ENCODE measurements around the gene RPS8. TPM values are rescaled to one million over a fixed set of nuclear protein-coding genes. Genes with fewer than 3 reads are reported as not detected.

Gene RPS8
- total and polyA plus RNA-seq, 2 of the 8 experiments (the other 6 are each of a cell fraction or from before 2014, with no cell fraction given) = 2,261 to 2,407 TPM

- H3K4ac ChIP-seq (replicated peaks; ENCODE audit: insufficient read length, low read depth, low read length) = peak overlapping the region; percentile 98
- peak overlapping the region; percentile 66 to 84 for H3K4me2 ChIP-seq (ENCODE audit: insufficient read depth in 1 of 2, low read depth in 2 of 2, low read length in 2 of 2)
- no peaks in the 10 kb centered on the region for H4K20me1 ChIP-seq (replicated peaks in 1 of 2; ENCODE audit: control insufficient read depth in 1 of 2, insufficient read depth in 2 of 2, low read length in 2 of 2)
- H4K8ac ChIP-seq (ENCODE audit: extremely low read depth, insufficient read depth, low read length) = peak overlapping the region; percentile 100; the same call in 1 of the 2 replicates
- peak overlapping the region; percentile 100 for H3K14ac ChIP-seq (ENCODE audit: insufficient read length)
- peak overlapping the region; percentile 95 for H3K18ac ChIP-seq (ENCODE audit: extremely low read depth, low read length)
- 3% methylated on average over 33 of the region's 33 CpGs; no CpG with 5 or more reads in 1 of the 2 experiments for WGBS, 2 experiments (ENCODE audit: extremely low coverage in 1 of 2, insufficient coverage in 1 of 2, insufficient read length in 1 of 2, insufficient replicate concordance in 2 of 2, low coverage in 1 of 2, low lambda C conversion rate in 2 of 2, missing lambda C conversion rate in 1 of 2)
- H3K27ac ChIP-seq (ENCODE audit: low read depth, low read length) = peak overlapping the region; percentile 100
- POLR2A ChIA-PET (ENCODE audit: partially characterized antibody) = interaction anchor here (0.6 to 16.6 kb wide), 74 partner anchors 10 to 1738 kb away, joined by 3 to 547 read pairs (median 3); partner anchors contain the start of genes BEST4, BTBD19, CCDC163 and DYNLT4
- H3K9ac ChIP-seq (replicated peaks in 1 of 4; ENCODE audit: extremely low read depth in 1 of 4, low read depth in 3 of 4, low read length in 3 of 4) = peak overlapping the region; percentile 93 to 100 (median 98)
- H2AFZ ChIP-seq (ENCODE audit: low read length) = peak overlapping the region; percentile 98
- no peaks in the 10 kb centered on the region for H3K36me3 ChIP-seq (ENCODE audit: control insufficient read depth in 2 of 4, insufficient read depth in 4 of 4, low read length in 3 of 4)
- peak overlapping the region; percentile 87 for H3K56ac ChIP-seq (replicated peaks; ENCODE audit: insufficient read length, low read depth, low read length)
- FAIRE-seq (peak; percentile 93), DNase-seq (ENCODE audit: low read depth in 1 of 2, low spot score in 2 of 2) (peak; percentile 79 to 91)
- peak overlapping the region; percentile 93 for H2BK20ac ChIP-seq (ENCODE audit: low read length)
- H3K79me2 ChIP-seq (ENCODE audit: control insufficient read depth in 1 of 2, insufficient read depth in 2 of 2, low read length in 2 of 2) = no peaks in the 10 kb centered on the region
- peak overlapping the region; percentile 100 for H2BK5ac ChIP-seq (ENCODE audit: low read depth, low read length)
- H2BK12ac ChIP-seq (ENCODE audit: low read depth, low read length) = peak overlapping the region; percentile 77
- CTCF ChIA-PET (ENCODE audit: partially characterized antibody) = interaction anchor here (0.7 to 5.3 kb wide), 20 partner anchors 11 to 198 kb away, joined by 3 to 25 read pairs (median 6); partner anchors contain the start of genes BEST4, BTBD19, DYNLT4 and HECTD3
- no peaks in the 10 kb centered on the region; a peak in 2 of 7 replicates for H3K27me3 ChIP-seq (replicated peaks in 1 of 4; ENCODE audit: control insufficient read depth in 3 of 4, extremely low read depth in 1 of 4, insufficient read depth in 3 of 4, low read length in 3 of 4)
- no peaks in the 10 kb centered on the region for H3K79me1 ChIP-seq (ENCODE audit: low read depth, low read length)
- peak overlapping the region; percentile 97; the same call in 1 of the 2 replicates for H2AK5ac ChIP-seq (ENCODE audit: low read depth, low read length)
- peak overlapping the region; percentile 40 to 64 (median 47) for H3K4me3 ChIP-seq (ENCODE audit: extremely low read depth in 1 of 4, insufficient read depth in 2 of 4, low read depth in 3 of 4, low read length in 4 of 4)
- peaks cover 7% of the 10 kb centered on the region for H3K23me2 ChIP-seq (ENCODE audit: low read depth, low read length)
- H2BK120ac ChIP-seq (replicated peaks; ENCODE audit: low read depth, low read length) = peak overlapping the region; percentile 100
- peak overlapping the region; percentile 100 for H3K23ac ChIP-seq (ENCODE audit: insufficient read length)
- H3K9me3 ChIP-seq (ENCODE audit: insufficient read depth in 2 of 2, low read depth in 1 of 2, low read length in 1 of 2) = no peaks in the 10 kb centered on the region
- H2BK15ac ChIP-seq (ENCODE audit: low read length) = peak overlapping the region; percentile 66; the same call in 1 of the 2 replicates
- H3K4me1 ChIP-seq (replicated peaks in 1 of 4; ENCODE audit: control insufficient read depth in 3 of 4, insufficient read depth in 4 of 4, low read length in 3 of 4) = peaks cover 2 to 5% (median 3%) of the 10 kb centered on the region in 4 experiments; a peak in 5 of 7 replicates
- H4K5ac ChIP-seq (ENCODE audit: insufficient read length, low read depth, low read length) = peak overlapping the region; percentile 96
- H4K91ac ChIP-seq (replicated peaks; ENCODE audit: insufficient read length, low read length) = peak overlapping the region; percentile 100
- peak; percentile 99 for TF ChIP-seq ATF2 (IDR thresholded peaks at IDR 0.05; ENCODE audit: low read length)
- TF ChIP-seq BCL11A (IDR thresholded peaks at IDR 0.05; ENCODE audit: low read depth in 2 of 2, low read length in 2 of 2) = peak in 1 of 2 experiments; percentile 77
- no peak for TF ChIP-seq SRF (IDR thresholded peaks at IDR 0.05; ENCODE audit: low read depth, low read length)
- TF ChIP-seq BRCA1 (IDR thresholded peaks at IDR 0.05; ENCODE audit: low read depth, low read length) = no peak; the same call in 1 of the 2 replicates
- 0 out of 2 replicates have a peak, but pooled peaks have one; percentile 1 for TF ChIP-seq CREB1 (IDR thresholded peaks at IDR 0.05)
- no peak for TF ChIP-seq RFX5 (IDR thresholded peaks at IDR 0.05; ENCODE audit: borderline replicate concordance, low read depth, low read length)
- TF ChIP-seq POU5F1 (IDR thresholded peaks at IDR 0.05; ENCODE audit: low read depth, low read length) = peak; percentile 64; the same call in 1 of the 2 replicates
- TF ChIP-seq GABPA (IDR thresholded peaks at IDR 0.05; ENCODE audit: borderline replicate concordance, insufficient read depth, low read length) = no peak; the same call in 1 of the 2 replicates
- TF ChIP-seq ZNF274 (IDR thresholded peaks at IDR 0.05; ENCODE audit: borderline replicate concordance, extremely low read depth, low read length) = no peak
- peak; percentile 52 for TF ChIP-seq ASH2L (IDR thresholded peaks at IDR 0.05; ENCODE audit: low read length)
Measured at GRCh38 chr1:44819608-44820327, 44.4 kb downstream of the RPS8 start.
